Measurements from ENCODE around the gene NFE2L2. TPM values are rescaled to one million over a fixed set of nuclear protein-coding genes. Genes with fewer than 3 reads are reported as not detected.

Gene NFE2L2
- total and polyA plus RNA-seq, 9 of the 15 experiments (the other 6 are each of a cell fraction or from before 2014, with no cell fraction given) = 29.3 to 120 (median 59.3) TPM

GRCh38 chr2:177265824-177266817 lies 1.6 kb upstream of the NFE2L2 start (continued):
- 0 out of 2 replicates have a peak, but pooled peaks have one; percentile 74 for TF ChIP-seq CUX1 (CRISPR knock-in tag; IDR thresholded peaks at IDR 0.05)
- no peak for TF ChIP-seq ZNF184 (CRISPR knock-in tag; IDR thresholded peaks at IDR 0.05)
- no peak for TF ChIP-seq SREBF2 (CRISPR knock-in tag; IDR thresholded peaks at IDR 0.05)
- TF ChIP-seq HCFC1 (IDR thresholded peaks at IDR 0.05; ENCODE audit: low read depth, low read length) = no peak
- no peak for TF ChIP-seq ZNF449 (CRISPR knock-in tag; IDR thresholded peaks at IDR 0.05)
- TF ChIP-seq DACH1 (IDR thresholded peaks at IDR 0.05; ENCODE audit: partially characterized antibody) = no peak
- TF ChIP-seq, protein P1, sequence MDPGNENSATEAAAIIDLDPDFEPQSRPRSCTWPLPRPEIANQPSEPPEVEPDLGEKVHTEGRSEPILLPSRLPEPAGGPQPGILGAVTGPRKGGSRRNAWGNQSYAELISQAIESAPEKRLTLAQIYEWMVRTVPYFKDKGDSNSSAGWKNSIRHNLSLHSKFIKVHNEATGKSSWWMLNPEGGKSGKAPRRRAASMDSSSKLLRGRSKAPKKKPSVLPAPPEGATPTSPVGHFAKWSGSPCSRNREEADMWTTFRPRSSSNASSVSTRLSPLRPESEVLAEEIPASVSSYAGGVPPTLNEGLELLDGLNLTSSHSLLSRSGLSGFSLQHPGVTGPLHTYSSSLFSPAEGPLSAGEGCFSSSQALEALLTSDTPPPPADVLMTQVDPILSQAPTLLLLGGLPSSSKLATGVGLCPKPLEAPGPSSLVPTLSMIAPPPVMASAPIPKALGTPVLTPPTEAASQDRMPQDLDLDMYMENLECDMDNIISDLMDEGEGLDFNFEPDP (CRISPR knock-in tag; IDR thresholded peaks at IDR 0.05) = no peak
- no peak for TF ChIP-seq GATAD2B (IDR thresholded peaks at IDR 0.05; ENCODE audit: borderline replicate concordance)
- TF ChIP-seq RBM34 (IDR thresholded peaks at IDR 0.05; ENCODE audit: borderline replicate concordance, insufficient read depth, low read length) = no peak
- TF ChIP-seq MBD1 (CRISPR knock-in tag; IDR thresholded peaks at IDR 0.05) = no peak
- TF ChIP-seq, protein P2, sequence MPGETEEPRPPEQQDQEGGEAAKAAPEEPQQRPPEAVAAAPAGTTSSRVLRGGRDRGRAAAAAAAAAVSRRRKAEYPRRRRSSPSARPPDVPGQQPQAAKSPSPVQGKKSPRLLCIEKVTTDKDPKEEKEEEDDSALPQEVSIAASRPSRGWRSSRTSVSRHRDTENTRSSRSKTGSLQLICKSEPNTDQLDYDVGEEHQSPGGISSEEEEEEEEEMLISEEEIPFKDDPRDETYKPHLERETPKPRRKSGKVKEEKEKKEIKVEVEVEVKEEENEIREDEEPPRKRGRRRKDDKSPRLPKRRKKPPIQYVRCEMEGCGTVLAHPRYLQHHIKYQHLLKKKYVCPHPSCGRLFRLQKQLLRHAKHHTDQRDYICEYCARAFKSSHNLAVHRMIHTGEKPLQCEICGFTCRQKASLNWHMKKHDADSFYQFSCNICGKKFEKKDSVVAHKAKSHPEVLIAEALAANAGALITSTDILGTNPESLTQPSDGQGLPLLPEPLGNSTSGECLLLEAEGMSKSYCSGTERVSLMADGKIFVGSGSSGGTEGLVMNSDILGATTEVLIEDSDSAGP (CRISPR knock-in tag; IDR thresholded peaks at IDR 0.05) = no peak
- TF ChIP-seq TOE1 (IDR thresholded peaks at IDR 0.05; ENCODE audit: borderline replicate concordance) = peak; percentile 13; the same call in 1 of the 2 replicates
- 0 out of 2 replicates have a peak, but pooled peaks have one; percentile 20 for TF ChIP-seq TOE1 (CRISPR knock-in tag; IDR thresholded peaks at IDR 0.05; ENCODE audit: borderline replicate concordance, low read depth)

All from K562 (cell line).